Measurements from ENCODE around the gene NUPR2. TPM values are rescaled to one million over a fixed set of nuclear protein-coding genes. Genes with fewer than 3 reads are reported as not detected.

The NUPR2 gene, protein sequence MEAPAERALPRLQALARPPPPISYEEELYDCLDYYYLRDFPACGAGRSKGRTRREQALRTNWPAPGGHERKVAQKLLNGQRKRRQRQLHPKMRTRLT
- total RNA-seq, result not detected in 2 replicates

DNA sequence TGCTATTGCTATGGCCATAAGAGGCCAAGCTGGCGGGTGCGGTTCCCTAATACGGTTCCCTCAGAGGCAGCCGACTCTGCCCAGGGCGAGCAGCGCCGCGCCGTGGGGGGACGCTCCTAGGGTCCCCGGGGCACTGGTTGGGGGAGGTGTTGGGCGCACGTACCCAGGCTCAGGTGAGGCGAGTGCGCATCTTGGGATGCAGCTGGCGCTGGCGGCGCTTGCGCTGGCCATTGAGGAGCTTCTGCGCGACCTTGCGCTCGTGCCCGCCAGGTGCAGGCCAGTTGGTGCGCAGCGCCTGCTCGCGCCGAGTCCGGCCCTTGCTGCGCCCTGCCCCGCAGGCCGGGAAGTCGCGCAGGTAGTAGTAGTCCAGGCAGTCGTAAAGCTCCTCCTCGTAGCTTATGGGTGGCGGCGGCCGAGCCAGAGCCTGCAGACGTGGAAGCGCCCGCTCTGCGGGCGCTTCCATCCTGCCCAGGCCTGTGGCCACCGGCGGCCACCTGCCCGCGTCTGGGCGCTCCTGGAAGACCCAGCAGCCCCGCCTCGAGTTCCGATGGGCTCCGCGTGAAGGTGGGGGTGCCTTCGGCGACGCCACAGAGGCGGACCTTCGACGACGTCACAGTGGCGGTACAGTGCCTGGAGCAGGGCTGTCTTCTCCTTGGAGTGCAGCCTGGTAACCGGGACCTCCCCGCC is at the start of gene NUPR2:
Gene NUPR2, minus strand, starts transcription at position 566 of the 687 bp plus-strand sequence. Its CDS starts 103 bp downstream, at position 463.

DNA sequence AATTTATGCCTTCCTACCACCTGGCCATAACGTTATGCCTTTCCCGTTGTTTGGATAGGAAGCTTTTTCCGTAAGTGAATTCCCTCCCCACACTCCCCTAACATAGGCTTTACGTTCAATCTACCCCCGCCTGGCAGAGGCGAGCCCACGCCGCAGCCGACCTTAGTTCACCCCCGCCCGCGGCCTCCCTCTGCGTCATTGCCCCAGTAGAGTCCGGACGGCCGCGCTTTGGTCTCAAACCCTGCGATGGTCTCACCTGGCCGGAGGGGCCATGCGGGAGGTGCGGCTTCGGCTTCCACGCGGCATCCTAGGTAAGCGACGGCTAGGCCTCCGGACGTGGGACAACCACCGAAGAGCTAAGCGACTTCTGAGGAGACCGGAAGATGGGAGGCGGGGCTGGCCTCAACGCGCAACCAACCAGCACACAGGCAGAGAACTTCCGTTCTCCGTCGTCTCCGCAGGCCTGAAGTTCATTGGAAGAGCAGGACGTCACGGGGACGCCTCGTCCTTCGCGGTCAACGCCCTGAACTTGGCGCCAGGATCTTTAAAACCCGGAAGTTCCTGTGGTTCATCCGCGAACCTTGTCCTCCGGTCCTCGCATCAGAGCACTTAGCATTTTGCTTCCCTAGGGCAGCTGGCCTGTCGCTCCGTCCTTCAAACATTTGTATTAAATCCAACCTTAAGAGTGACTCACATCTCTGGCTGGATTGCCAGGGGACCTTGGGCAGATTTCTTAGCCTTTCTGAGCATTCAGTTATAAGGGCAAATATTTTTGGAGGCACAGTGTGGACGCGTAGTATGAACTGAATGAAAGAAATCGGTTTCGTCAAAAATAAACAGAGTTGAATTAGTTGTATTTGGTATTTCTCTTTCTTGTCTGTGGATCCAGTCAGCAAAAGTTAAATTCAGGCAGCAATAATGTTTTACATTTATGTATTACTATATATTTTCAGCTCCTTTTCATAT is 9.8 kb downstream of the NUPR2 start, which contains the start of gene CHCHD2:
Gene CHCHD2, minus strand, starts transcription at position 369 of the 966 bp plus-strand sequence. Its CDS starts 63 bp downstream, at position 306.

DNA sequence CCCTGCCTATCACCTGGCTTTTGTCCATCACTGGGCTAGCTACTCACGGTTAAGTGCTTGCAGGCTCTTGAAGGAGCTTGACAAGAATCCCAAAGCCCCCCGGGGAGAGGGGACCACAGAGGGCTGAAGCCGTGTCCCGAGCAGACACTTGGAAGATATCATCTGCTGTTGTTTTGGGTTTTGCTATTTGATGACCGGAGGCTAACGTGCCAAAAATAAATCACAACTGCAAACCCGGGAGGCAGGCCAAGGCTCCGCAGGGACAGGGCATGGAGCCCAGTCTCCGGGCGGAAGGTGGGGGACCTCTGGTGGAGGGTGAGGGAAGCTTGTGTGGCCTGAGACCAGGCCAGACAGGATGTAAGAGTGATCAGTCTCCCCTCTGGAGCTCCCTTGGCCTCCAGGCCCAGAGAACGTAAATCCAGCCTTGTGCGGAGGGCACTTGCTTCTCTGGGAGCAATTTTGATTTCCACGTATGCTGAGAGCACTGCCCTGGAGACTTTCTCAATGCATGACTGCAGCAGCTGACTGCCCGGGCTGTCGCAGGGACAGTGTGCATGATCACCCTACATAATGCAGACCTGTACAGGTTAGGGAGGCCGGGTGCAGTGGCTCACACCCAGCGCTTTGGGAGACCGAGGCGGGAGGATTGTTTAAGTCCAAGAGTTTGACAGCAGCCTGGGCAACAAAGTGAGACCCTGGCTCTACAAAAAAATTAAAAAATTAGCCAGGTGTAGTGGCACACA is 23.3 kb downstream of the NUPR2 start, which contains the start of gene PHKG1:
Gene PHKG1, minus strand, starts transcription at position 164 of the 743 bp plus-strand sequence. CDS start 4,011 bp downstream, outside the sequence.

Other genes with a start within 250 kb of the NUPR2 start
- 2.0 and 2.4 TPM in 2 replicates for gene ZNF713, start 229.0 kb downstream of the NUPR2 start, total RNA-seq
- gene MRPS17, start 164.5 kb downstream of the NUPR2 start, total RNA-seq, result 9.0 and 10.9 TPM in 2 replicates
- gene NIPSNAP2, start 151.8 kb downstream of the NUPR2 start, total RNA-seq, result 29.3 and 37.5 TPM in 2 replicates
- 56.2 and 75.3 TPM in 2 replicates for gene PSPH, start 65.0 kb downstream of the NUPR2 start, total RNA-seq
- 125 and 184 TPM in 2 replicates for gene CCT6A, start 64.7 kb downstream of the NUPR2 start, total RNA-seq
- 186 and 218 TPM in 2 replicates for gene SUMF2, start 52.1 kb downstream of the NUPR2 start, total RNA-seq
- 0.86 and 0.88 TPM in 2 replicates for gene PHKG1, start 23.5 kb downstream of the NUPR2 start, total RNA-seq
- gene CHCHD2, start 9.9 kb downstream of the NUPR2 start, total RNA-seq, result 338 and 347 TPM in 2 replicates